Epithelial cell of proximal tubule (primary cell): ENCODE measurements around the gene ARL6IP6. TPM values are rescaled to one million over a fixed set of nuclear protein-coding genes. Genes with fewer than 3 reads are reported as not detected.

Experiments
- DNase-seq: peaks from one replicate; pipeline ENCODE4 v3.0.0-alpha.2; 2011; ENCODE audit warnings: low read depth
- H3K4me3 ChIP-seq: 2 replicates; pipeline ENCODE4 v1.5.1; 2011; ENCODE audit warnings: low read depth, mild to moderate bottlenecking, low read length
- total RNA-seq: library from RNA; depleted of rRNA; stranded (reverse); fragments of >200 nt; gene quantifications from 2 replicates; pipeline ENCODE4 v1.2.3, GENCODE V29; 2015
- TF ChIP-seq, protein P1 (sequence below): conservative IDR thresholded peaks from 2 replicates; pipeline ENCODE4 v1.5.1; 2012; ENCODE audit warnings: low read depth, mild to moderate bottlenecking, low read length

Gene ARL6IP6
- total RNA-seq, 1 donor from 2014 or later: 83.9 TPM

DNA sequence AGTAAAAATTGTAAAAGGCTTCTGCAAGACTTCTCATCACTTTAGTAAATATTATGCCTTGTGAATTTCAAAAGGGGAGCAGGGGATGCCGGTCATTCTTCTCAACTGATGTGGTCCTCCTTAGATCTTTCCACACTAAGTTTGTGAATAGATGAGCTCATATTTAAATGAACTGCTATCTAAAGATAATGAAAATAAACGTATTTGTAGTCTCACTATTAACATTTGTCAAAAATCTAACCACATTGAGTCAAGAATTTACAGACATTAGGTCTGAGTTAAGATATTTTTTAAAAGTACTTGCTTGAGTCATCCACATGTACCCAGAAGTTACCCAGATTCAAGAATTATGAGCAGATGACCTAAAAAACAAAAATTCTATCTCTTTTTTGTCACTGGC is 7.7 kb upstream of the ARL6IP6 start:
- no peak overlapping the region for H3K4me3 ChIP-seq
- TF ChIP-seq, protein P1, sequence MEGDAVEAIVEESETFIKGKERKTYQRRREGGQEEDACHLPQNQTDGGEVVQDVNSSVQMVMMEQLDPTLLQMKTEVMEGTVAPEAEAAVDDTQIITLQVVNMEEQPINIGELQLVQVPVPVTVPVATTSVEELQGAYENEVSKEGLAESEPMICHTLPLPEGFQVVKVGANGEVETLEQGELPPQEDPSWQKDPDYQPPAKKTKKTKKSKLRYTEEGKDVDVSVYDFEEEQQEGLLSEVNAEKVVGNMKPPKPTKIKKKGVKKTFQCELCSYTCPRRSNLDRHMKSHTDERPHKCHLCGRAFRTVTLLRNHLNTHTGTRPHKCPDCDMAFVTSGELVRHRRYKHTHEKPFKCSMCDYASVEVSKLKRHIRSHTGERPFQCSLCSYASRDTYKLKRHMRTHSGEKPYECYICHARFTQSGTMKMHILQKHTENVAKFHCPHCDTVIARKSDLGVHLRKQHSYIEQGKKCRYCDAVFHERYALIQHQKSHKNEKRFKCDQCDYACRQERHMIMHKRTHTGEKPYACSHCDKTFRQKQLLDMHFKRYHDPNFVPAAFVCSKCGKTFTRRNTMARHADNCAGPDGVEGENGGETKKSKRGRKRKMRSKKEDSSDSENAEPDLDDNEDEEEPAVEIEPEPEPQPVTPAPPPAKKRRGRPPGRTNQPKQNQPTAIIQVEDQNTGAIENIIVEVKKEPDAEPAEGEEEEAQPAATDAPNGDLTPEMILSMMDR: no peak
- DNase-seq: no peak

DNA sequence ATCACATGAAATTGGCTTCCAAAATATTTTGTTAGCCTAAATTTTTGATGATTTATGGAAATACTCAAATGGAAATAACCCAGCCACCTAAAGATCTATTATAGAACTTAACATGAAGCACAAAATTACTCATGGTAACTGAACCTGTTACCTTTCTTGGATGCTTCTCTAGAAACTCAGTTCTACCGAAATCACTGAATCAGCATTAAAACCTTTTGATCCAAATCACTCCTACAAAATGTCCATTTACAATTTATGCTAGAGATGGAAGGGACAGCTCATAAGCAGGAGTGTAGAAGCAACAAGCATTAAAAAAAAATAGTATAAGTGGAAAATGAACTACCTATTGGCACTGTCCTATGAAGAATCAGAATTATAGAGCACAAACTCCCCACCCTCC is 3.3 kb upstream of the ARL6IP6 start:
- TF ChIP-seq, protein P1: no peak
- H3K4me3 ChIP-seq: no peak overlapping the region
- DNase-seq: no peak

DNA sequence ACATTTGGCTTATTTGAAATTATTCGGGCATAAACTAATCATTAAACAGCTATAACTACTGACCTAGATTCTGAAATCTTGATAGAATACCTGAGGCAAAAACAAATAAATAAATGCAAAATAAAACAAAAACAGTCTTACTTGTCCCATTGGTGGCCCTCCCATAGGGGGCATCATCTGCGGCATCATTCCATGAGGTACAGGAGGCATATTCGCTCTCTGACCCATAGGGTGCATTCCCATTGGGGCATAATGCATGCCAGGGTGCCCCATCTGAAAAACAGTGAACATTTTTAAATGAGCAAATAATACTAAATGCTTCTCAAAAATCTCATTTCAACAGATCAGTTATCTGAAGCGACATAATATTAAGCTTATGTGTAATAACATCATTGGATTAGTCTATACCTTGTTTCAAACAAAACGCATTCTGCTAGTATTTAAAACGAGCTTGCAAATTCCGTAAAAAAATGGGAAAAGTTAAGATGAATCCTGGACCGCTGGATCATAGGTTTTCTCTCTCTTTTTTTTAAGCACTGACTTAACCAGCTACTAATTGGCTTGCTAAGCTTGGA is 2.5 kb upstream of the ARL6IP6 start:
- DNase-seq: no peak
- peak overlapping the region; percentile 88 for H3K4me3 ChIP-seq
- TF ChIP-seq, protein P1: peak; percentile 75

DNA sequence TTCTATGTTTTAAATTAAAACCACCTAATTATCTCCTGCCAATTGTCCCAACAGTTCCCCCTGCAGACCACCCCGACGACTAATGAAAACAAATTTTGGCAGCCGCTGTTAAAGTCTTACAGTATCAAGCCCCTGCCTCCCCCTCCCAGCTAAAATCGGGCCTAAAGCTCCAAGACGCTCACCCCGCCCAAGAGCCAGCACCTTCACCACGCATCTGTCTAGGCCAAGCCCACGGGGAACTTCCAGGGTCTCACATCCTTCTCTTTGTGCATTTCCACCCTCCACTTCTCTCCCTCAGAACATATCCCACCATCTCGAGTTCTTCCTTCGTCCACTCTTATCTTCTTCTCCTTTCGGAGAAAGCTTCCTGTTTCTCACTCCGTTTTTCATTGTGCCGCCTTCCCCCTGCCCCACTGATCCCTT is 1.6 kb upstream of the ARL6IP6 start:
- no peak for DNase-seq
- peak overlapping the region; percentile 88 for H3K4me3 ChIP-seq
- TF ChIP-seq, protein P1: no peak

- peak; percentile 59 for DNase-seq
- TF ChIP-seq, protein P1: no peak
- H3K4me3 ChIP-seq: peak within 1 kb of the TSS; percentile 88
Measured at GRCh38 chr2:152717228-152718075, 968 bp upstream of the ARL6IP6 start, which contains the start of gene PRPF40A. Gene PRPF40A, minus strand, starts transcription at chr2:152717461. Its CDS starts 22 bp downstream, at chr2:152717439.

DNA sequence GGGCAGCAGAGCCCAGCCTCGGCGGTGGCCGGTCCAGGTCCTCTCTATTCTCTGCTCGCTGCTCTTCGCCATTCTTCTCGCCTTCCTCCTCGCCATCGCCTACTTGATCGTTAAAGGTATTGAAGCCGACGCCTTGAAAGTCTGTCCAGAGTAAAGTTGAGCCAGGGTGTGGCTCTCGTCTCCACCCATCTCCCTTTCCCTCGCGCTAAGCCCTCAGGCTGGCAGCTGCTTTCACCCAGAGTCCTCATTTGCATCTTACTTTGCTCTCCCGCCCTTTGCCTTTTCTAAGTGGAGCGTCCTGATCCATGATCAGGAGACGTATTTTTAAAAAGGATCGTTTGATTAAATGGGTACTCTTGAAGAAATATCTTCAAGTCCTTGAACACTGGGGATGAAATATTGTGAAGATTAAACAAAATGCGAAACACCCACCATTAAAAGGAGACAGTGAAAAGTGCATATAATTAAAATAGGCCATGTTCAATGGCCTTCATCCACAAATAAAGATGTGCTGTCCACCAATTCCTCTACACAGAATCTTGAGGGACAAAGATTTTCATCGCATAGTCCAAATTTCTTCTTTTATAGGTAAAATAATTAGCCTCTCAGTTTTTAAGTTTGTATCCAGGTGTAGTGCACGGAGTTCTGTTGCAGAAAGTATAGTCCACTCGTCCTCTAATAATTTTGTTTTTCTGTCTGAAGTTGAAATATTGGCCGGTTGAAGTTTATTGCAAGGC is 657 bp downstream of the ARL6IP6 start:
- no peak for DNase-seq
- H3K4me3 ChIP-seq: peak overlapping the region; percentile 88

More for the DNA sequence above, 657 bp downstream of the ARL6IP6 start:
- TF ChIP-seq, protein P1: no peak
